Erythroblast (primary cell): ENCODE results near the gene GRIK4.

ENCODE experiments used
- GATA1 ChIP-seq: IDR thresholded peaks from 2 replicates; pipeline ENCODE4 v1.6.1; 2011; ENCODE audit warnings: low read depth, mild to moderate bottlenecking, control low read depth, low read length, moderate library complexity
- POLR2A ChIP-seq: IDR thresholded peaks from 2 replicates; pipeline ENCODE4 v1.6.1; 2011; ENCODE audit warnings: mild to moderate bottlenecking, low read length

DNA sequence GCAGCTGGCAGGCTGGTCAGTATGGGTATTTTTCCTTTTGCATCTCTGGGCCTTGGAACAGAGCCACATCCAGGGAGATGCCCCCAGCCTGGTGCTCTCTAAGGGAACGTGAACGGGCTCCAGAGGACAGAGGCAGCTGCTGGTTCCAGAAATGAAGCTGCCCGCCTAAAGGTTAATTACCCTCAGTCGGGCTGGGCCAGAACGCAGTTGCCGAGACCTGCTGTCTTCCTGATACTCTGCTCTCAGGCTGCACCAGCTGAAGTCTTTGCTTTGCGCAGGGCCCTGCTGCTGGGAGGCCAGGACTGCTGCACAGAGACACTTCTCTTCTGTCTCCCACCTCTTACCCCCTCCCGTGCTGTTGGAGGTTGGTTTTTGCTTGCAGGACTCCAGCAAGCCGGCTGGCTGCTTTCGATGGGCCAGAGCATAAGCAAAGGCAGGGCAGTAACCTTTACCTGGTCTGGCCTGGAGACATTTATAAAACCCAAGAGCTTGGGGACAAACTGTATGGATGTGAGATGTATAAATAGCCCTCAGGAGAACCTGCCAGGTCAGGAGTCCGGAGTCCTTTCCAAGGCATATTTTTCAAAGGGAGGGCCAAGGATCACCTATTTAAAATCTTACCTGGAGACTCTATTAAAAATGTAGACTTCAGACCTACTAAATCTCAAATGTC lies 197.1 kb downstream of the GRIK4 start:
- TF ChIP-seq POLR2A (no peak), GATA1 (no peak)
